Measurements from ENCODE around the gene PCARE. TPM values are rescaled to one million over a fixed set of nuclear protein-coding genes. Genes with fewer than 3 reads are reported as not detected.
"Not testable (repeated sequence)": the region's sequence is repeated elsewhere in the genome, so short reads cannot be mapped to it uniquely, and the experiment has no call there.

The PCARE gene
- total RNA-seq, 1 donor from 2014 or later, result not detected

- Histone ChIP-seq H3K27me3 (ENCODE audit: control insufficient read depth, insufficient read depth, low read length) (no peaks in the 10 kb centered on the region), H3K36me3 (ENCODE audit: control insufficient read depth, insufficient read depth, low read length) (no peaks in the 10 kb centered on the region), H3K4me3 (ENCODE audit: low read depth, low read length) (no peak overlapping the region)
- DNase-seq (ENCODE audit: low read depth), result no peak
- no peak for TF ChIP-seq CTCF (IDR thresholded peaks at IDR 0.05; ENCODE audit: insufficient read depth, low read length, poor library complexity, severe bottlenecking)
These were observed 31.9 kb upstream of the PCARE start for GRCh38 chr2:29106256-29106655.

DNA sequence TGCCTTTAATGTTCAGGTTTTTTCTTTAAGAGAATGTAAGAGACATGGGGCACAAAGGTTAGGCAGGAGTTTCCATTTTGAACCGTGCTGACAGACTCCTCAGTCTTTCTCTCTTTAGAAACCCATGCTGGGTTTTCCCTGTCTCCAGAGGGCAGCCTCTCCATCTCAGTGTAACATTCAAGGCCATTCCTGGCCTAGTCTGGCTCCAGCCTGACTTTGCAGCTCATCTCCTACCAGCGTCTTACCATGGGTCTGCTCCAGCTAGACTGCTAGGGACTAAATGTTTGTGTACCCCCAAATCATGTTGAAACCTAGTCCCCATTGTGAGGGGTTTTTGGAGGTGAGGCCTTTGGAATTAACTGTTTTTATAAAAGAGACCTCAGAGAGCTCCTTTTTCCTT is 31.1 kb upstream of the PCARE start:
- no peak for DNase-seq (ENCODE audit: low read depth)
- no peak for TF ChIP-seq CTCF (IDR thresholded peaks at IDR 0.05; ENCODE audit: insufficient read depth, low read length, poor library complexity, severe bottlenecking)
- H3K27me3 ChIP-seq (ENCODE audit: control insufficient read depth, insufficient read depth, low read length), result no peaks in the 10 kb centered on the region
- H3K36me3 ChIP-seq (ENCODE audit: control insufficient read depth, insufficient read depth, low read length), result no peaks in the 10 kb centered on the region
- no peak overlapping the region for H3K4me3 ChIP-seq (ENCODE audit: low read depth, low read length)

DNA sequence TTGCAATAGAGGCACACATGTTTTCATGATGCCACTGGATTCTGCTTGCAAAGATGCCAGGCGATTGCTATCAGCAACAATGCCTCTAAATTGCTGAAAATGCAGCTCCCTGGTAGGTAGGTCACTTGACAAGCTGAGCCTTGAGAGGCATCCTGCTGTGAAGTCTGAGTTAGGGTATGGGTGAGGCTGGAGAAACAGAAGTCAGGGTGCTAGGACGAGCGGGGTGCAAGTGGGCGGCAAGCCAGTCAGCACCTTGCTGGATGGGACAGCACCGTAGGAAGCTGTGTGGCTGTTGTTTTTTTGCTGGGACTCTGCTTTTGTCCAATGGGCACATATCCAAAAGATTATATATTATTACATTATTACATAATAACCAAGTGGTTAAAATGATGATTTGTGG is 30.4 kb upstream of the PCARE start:
- DNase-seq (ENCODE audit: low read depth), result no peak
- TF ChIP-seq CTCF (IDR thresholded peaks at IDR 0.05; ENCODE audit: insufficient read depth, low read length, poor library complexity, severe bottlenecking), result no peak

GRCh38 chr2:29100564-29100963 is 26.2 kb upstream of the PCARE start:
- Histone ChIP-seq H3K4me3 (ENCODE audit: low read depth, low read length) (no peak overlapping the region), H3K36me3 (ENCODE audit: control insufficient read depth, insufficient read depth, low read length) (no peaks in the 10 kb centered on the region), H3K27me3 (ENCODE audit: control insufficient read depth, insufficient read depth, low read length) (no peaks in the 10 kb centered on the region)
- TF ChIP-seq CTCF (IDR thresholded peaks at IDR 0.05; ENCODE audit: insufficient read depth, low read length, poor library complexity, severe bottlenecking), result no peak
- no peak for DNase-seq (ENCODE audit: low read depth)

More for the DNA sequence above, 30.4 kb upstream of the PCARE start:
- no peak overlapping the region for H3K4me3 ChIP-seq (ENCODE audit: low read depth, low read length)
- H3K36me3 ChIP-seq (ENCODE audit: control insufficient read depth, insufficient read depth, low read length), result no peaks in the 10 kb centered on the region
- H3K27me3 ChIP-seq (ENCODE audit: control insufficient read depth, insufficient read depth, low read length), result no peaks in the 10 kb centered on the region

GRCh38 chr2:29097569-29097968 is 23.2 kb upstream of the PCARE start:
- Histone ChIP-seq H3K4me3 (ENCODE audit: low read depth, low read length) (no peak overlapping the region), H3K27me3 (ENCODE audit: control insufficient read depth, insufficient read depth, low read length) (no peaks in the 10 kb centered on the region), H3K36me3 (ENCODE audit: control insufficient read depth, insufficient read depth, low read length) (no peaks in the 10 kb centered on the region)
- DNase-seq (ENCODE audit: low read depth), result no peak
- no peak for TF ChIP-seq CTCF (IDR thresholded peaks at IDR 0.05; ENCODE audit: insufficient read depth, low read length, poor library complexity, severe bottlenecking)

DNA sequence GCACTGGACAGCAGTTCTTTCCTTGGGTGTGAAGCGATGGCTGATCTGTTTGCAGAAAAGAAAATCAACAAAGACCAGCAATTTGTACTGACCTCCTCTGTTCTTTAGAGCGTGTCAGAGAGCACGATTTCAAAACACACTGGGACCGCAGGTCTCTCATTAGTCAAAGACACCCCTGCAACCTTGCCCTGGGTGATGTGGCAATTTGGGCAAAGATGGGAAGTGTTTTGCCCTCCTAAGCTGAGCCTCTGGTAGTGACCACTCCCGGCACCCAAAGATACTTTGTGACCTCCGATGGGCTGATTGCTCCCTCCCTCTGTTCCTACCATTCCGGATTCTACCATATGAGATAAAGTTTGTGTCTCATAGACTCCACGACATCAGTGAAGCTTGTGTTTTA is 22.6 kb upstream of the PCARE start:
- TF ChIP-seq CTCF (IDR thresholded peaks at IDR 0.05; ENCODE audit: insufficient read depth, low read length, poor library complexity, severe bottlenecking), result no peak
- no peak for DNase-seq (ENCODE audit: low read depth)

DNA sequence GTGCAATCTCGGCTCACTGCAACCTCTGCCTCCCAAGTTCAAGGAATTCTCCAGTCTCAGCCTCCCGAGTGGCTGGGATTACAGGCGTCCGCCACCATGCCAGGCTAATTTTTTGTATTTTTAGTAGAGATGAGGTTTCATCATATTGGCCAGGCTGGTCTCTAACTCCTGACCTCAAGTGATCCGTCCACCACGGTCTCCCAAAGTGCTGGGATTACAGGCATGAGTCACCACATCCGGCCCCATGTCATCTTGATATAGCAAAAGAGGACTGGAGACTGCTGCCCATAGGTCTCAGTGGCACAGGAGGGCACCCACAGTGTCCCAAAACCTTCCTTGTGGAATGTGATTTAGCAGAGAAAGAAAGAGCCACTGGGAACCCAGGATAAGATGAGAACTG is 16.0 kb upstream of the PCARE start:
- not testable (repeated sequence) for H3K36me3 ChIP-seq (ENCODE audit: control insufficient read depth, insufficient read depth, low read length); DNase-seq (ENCODE audit: low read depth); H3K27me3 ChIP-seq (ENCODE audit: control insufficient read depth, insufficient read depth, low read length); H3K4me3 ChIP-seq (ENCODE audit: low read depth, low read length)

More for the DNA sequence above, 22.6 kb upstream of the PCARE start:
- Histone ChIP-seq H3K4me3 (ENCODE audit: low read depth, low read length) (no peak overlapping the region), H3K36me3 (ENCODE audit: control insufficient read depth, insufficient read depth, low read length) (no peaks in the 10 kb centered on the region), H3K27me3 (ENCODE audit: control insufficient read depth, insufficient read depth, low read length) (no peaks in the 10 kb centered on the region)

Measured in kidney epithelial cell (primary cell).